H54 (cell line): Measurements from ENCODE around the gene TTLL7.
"Not testable (repeated sequence)": the region's sequence is repeated elsewhere in the genome, so short reads cannot be mapped to it uniquely, and the experiment has no call there.

Experiments used
- DNase-seq: peaks from one replicate; pipeline ENCODE4 v3.0.0; 2011; ENCODE audit warnings: low spot score, mixed read lengths; ENCODE audit not compliant: insufficient read length
- FAIRE-seq: peaks from 3 replicates; lab custom pipeline; 2011; peaks lifted over from hg19 to GRCh38; lab: Jason Lieb, UNC
- POLR2A ChIP-seq: IDR thresholded peaks from 2 replicates; pipeline ENCODE4 v1.6.1; 2011; ENCODE audit warnings: low read depth, mild to moderate bottlenecking, low read length

The TTLL7 gene

DNA sequence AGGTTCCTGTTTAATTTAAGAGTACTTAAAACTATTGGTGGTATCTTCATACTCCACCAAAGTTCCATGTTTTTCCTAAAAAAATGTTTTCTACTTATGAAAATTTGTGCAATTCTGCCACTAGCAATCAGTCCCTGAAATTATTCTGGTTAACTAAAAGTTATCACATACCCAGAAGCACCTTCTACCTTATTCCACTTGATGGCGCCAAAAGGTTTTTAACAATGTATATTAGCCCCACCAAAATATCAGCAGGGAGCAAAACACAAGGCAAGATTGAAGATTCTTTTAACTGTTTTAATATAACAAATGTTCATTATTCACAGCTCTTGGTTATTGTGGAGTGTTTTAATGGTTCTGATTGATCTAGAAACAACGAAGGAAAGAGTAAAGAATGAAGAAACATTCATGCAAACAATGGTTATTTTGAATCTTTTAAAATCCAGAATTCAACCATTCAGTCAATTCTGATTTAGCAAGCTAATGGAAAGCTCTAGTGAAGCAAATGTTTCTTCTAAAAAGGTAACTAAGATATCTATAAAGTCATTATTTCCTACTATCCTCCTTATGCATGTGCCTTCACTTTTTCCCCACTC lies 67.2 kb downstream of the TTLL7 start:
- FAIRE-seq = peak; percentile 90
- peak; percentile 7 for DNase-seq
- no peak for TF ChIP-seq POLR2A

DNA sequence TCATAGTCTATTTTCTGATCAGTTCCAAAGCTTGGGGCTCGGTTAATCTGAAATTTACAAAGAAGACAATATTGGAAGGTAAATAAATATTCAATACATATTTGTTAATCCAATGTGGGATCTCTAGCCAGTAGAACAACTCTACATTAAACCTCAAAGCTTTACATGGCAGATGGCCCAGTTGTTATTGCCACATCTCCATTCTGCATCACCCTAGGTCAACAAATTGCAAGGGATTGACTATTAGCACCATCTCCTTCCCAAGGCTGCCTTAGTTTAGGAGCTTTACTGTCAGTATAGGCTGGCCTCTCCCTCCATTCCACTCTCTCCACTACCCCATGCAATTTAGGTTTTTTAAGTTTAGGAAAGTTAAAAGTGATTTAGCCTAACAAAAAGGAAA lies 69.7 kb downstream of the TTLL7 start:
- no peak for DNase-seq
- FAIRE-seq = no peak
- TF ChIP-seq POLR2A = no peak

GRCh38 chr1:83928396-83928795 lies 70.5 kb downstream of the TTLL7 start:
- no peak for TF ChIP-seq POLR2A
- FAIRE-seq = no peak

GRCh38 chr1:83927701-83928100 lies 71.2 kb downstream of the TTLL7 start:
- no peak for FAIRE-seq
- DNase-seq = no peak
- TF ChIP-seq POLR2A = no peak

More at GRCh38 chr1:83928396-83928795, 70.5 kb downstream of the TTLL7 start:
- DNase-seq = no peak

GRCh38 chr1:83927061-83927460 lies 71.9 kb downstream of the TTLL7 start:
- DNase-seq = no peak
- no peak for FAIRE-seq
- no peak for TF ChIP-seq POLR2A

- no peak for DNase-seq
- no peak for FAIRE-seq
- no peak for TF ChIP-seq POLR2A
Observed at GRCh38 chr1:83923553-83923952, 75.4 kb downstream of the TTLL7 start.

DNA sequence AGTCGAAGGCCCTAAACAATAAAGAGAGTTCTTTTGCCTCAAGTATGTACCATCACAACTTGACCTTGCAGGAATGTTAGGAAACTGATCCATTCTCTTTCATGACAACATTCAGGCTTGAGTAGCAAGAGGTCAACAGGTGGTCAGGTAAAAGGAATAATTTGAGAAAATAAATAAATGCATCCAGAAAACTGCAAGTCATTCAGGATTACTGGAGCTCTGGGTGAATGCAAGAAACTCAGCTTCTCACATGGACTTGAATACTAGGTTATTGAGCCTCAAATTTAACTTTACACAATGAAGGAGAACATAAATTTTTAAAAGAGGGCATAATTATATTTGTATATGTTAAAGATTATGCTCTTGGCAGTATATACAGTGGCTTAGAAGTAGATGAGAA lies 76.5 kb downstream of the TTLL7 start:
- DNase-seq (no peak), FAIRE-seq (no peak)
- TF ChIP-seq POLR2A = no peak

DNA sequence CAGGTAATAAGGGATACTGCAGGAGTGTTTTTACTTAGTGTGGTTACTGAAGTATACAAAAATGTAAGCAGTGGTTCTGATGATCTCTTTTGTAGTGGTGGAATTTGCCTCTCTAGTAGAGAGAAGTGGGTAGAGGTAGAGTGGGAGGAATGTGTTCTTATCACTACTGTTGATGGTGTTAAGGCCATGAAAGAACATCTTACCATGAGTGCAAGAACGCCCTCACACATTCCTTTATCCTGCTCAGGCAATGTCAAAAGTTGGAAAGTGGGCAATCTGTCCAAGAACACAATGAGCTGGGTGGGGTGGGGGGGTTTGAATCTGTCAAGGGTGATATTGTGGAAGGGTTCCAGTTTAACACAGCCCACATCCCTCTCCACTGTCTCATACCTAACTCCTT lies 78.6 kb downstream of the TTLL7 start:
- FAIRE-seq = no peak
- TF ChIP-seq POLR2A = no peak

GRCh38 chr1:83919872-83920271 lies 79.1 kb downstream of the TTLL7 start:
- DNase-seq (no peak), FAIRE-seq (no peak)
- no peak for TF ChIP-seq POLR2A

More for the DNA sequence above, 78.6 kb downstream of the TTLL7 start:
- no peak for DNase-seq

DNA sequence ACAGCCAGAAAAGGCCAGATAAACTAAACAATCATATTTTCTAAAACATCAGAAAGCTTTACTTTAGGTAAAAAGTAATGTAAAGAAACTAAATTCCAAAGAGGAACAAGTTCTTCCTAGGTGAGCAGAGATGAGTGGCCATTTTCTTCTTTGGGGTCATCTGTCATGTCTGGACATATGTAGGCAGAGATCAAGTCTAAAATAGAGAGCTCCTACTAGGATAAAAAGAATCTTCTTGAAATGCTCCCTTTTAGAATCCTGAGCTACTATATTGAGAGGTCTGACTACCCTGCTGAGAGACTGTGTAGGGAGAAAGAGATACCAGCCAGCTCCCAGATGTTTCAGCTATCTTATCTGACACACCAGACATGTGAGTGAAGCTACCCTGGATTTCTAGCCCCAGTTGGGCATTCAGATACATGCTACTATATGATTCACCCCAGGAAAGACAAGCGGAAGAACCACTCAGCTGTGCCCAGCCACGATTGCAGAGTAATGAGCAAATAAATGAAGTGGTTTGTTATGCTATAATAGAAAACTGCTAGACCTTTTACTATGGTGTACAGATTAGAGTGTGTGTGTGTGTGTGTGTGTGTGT lies 80.1 kb downstream of the TTLL7 start:
- FAIRE-seq (no peak), DNase-seq (no peak)
- no peak for TF ChIP-seq POLR2A

- no peak for TF ChIP-seq POLR2A
- no peak for FAIRE-seq
- no peak for DNase-seq
Observed at GRCh38 chr1:83917959-83918358, 81.0 kb downstream of the TTLL7 start.

GRCh38 chr1:83916094-83916493 lies 82.8 kb downstream of the TTLL7 start:
- FAIRE-seq, DNase-seq: not testable (repeated sequence)

DNA sequence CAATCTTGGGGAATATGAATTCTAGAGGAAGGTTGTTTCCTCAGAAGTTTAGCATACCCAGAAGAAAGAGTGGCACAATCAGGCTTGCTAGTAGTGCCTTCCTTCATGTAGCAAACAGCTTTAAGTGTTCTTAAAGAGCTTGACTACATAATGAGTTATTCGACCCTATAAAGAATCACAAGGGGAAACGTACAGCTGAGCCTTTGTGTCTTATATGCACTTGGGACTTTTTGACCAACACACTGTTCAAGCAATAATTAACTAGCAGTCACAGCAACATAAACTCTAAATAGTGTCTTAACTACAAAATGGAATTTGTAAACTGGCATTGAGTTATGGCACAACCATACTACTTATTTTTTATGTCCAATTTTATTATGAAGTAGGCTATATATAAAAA lies 86.1 kb downstream of the TTLL7 start:
- no peak for DNase-seq
- TF ChIP-seq POLR2A = no peak
- no peak for FAIRE-seq

- no peak for TF ChIP-seq POLR2A
- FAIRE-seq (no peak), DNase-seq (no peak)
Observed at GRCh38 chr1:83910461-83910860, 88.5 kb downstream of the TTLL7 start.

DNA sequence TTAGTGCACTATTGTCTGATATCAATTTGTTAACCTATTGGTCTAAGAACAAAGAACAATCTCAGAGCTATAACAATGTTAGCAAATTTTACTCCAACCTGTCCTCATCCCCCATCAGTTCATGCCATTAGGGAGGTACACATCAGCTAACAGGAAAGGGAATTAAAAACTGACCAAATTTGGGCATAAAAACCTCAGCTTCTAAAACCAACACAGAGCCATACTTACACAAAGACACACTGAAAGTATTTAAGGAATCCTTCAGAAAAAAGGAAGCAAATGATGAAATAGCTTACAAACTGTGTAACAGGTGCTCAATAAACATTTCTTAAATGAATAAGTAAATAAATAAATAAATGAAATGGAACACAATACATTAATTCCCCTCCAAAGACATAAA lies 89.2 kb downstream of the TTLL7 start:
- FAIRE-seq (no peak), DNase-seq (no peak)
- no peak for TF ChIP-seq POLR2A
